Fibroblast of skin of right biceps (primary cell): Measurements from ENCODE around the gene PYDC1.
"Not testable (repeated sequence)": the region's sequence is repeated elsewhere in the genome, so short reads cannot be mapped to it uniquely, and the experiment has no call there.

Experiments used
- DNase-seq: peaks from one replicate; pipeline ENCODE4 v3.0.0-alpha.2; 2013

The PYDC1 gene

DNA sequence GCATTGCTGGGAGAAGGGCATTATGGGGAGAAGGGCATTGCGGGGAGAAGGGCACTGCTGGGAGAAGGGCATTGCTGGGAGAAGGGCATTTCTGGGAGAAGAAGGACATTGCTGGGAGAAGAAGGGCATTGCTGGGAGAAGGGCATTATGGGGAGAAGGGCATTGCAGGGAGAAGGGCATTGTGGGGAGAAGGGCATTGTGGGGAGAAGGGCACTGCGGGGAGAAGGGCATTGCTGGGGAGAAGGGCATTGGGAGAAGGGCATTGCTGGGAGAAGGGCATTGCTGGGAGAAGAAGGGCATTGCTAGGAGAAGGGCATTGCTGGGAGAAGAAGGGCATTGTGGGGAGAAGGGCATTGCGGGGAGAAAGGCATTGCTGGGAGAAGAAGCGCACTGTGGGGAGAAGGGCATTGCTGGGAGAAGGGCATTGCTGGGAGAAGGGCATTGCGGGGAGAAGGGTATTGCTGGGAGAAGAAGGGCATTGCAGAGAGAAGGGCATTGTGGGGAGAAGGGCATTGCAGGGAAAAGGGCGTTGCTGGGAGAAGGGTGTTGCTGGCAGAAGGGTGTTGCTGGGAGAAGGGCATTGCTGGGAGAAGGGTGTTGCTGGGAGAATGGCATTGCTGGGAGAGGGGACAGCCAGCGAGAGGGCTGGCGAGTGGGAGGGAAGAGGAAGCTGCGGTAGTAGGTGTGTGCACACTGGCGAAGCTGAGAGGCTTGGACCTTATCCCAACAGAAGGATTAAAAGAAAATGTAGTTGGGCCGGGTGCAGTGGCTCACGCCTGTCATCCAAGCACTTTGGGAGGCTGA, 4.6 kb upstream of the PYDC1 start:
- DNase-seq = no peak

DNA sequence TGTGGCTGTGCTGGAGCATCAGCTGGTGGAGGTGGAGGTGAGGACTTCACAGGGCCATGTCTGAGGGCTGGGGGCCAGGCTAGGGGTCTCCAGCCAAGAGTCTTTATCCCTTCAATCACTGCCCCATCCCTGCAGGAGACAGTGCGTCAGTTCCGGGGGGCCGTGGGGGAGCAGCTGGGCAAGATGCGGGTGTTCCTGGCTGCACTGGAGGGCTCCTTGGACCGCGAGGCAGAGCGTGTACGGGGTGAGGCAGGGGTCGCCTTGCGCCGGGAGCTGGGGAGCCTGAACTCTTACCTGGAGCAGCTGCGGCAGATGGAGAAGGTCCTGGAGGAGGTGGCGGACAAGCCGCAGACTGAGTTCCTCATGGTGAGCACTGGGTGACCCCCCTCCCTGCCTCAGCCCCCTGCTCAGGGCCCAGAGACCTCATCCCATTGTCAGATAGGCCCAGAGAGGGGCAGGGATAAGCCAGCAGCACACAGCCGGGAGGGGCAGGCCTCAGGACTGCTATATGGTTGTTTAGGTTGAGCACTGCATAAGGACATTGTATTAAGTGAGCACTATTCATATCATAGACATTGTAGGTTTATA, 2.3 kb upstream of the PYDC1 start:
- no peak for DNase-seq

GRCh38 chr16:31217136-31217530, 198 bp upstream of the PYDC1 start:
- DNase-seq = no peak

DNA sequence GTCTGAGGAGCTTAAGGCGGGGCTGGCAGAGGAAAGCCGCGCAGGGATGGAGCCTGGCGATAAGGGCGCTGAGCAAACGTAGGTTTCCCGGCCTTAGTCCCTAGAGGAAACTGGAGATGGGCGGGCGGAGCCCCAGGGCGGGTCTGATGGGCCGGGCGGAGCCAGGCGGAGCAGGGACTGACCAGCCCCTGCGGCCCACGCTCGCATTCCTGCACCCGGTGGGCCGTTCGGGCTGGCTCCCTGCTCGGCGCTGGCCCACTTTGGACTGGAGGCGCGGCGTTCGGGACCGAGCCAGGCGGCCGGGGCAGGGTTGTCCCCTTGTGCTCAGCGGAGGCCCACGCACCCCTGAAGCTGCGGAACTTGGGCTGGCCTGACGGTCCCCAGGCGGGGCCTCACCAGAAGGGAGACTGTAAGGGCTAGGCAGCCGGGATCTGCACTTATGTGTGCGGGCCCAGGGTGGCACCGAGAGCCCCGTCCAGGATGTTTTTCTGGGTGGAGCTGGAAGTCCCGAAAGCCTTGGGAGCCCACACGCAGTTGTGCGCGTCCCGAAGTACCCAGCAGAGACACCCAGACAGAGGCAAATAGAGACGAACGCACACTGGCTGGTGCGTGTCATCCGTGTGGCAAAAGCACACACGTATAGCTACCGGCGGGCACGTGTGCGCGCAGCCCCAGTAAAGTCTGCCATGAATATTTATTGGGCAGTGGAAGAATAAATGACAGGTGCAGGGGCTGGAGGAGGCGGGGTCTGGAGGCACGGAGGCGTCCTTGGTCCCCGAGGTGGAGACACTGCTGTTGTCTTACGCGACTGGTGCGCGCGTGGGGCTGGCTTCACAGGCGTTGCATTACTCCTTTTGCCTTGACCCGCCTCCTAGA, 1.4 kb downstream of the PYDC1 start:
- peak; percentile 33 for DNase-seq

GRCh38 chr16:31214708-31215286, 2.1 kb downstream of the PYDC1 start:
- no peak for DNase-seq

DNA sequence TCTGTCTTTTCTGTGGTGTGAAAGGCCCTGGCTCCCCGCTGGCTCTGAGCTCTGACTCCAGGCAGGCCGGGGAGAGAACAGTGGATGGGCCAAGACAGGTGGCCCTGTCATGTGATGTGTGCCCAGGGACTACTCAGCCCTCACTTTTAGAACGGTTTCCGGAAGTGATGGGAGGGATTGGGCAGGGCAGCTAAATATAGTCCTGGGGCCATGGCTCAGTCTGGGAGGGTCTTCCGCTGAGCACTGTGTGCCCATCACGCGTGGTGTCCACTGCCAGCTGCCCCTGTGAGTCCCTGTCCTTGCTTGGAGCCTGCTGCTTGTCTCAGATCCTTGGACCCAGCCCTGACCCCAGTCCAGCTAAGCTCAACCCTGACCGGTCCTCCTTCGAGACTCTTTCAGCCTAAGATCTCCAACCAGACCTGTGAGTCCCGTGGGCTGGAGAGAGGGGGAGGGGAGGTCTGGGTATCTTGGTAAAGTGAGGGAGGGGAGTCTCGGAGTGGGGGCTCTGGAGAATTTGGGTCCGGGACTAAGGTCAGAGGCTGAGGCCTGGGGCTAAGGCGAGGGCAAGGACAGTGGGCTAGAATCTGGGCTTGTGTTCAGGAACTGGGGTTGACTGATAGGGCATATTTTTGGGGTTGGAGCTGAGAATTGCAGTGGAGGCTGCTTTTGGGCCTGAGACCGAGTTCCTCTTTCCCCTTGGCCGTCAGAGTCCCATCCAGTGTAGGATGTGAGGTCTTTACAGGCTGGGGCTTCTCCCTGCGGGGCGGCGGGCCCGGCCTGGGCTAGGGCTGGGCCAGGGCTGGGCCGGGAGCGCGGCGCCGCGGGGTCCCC, 2.8 kb downstream of the PYDC1 start, which contains the start of gene TRIM72:
Gene TRIM72, plus strand, starts transcription at position 243 of the 831 bp plus-strand sequence. CDS start 620 bp downstream, outside the sequence.
- DNase-seq = no peak

DNA sequence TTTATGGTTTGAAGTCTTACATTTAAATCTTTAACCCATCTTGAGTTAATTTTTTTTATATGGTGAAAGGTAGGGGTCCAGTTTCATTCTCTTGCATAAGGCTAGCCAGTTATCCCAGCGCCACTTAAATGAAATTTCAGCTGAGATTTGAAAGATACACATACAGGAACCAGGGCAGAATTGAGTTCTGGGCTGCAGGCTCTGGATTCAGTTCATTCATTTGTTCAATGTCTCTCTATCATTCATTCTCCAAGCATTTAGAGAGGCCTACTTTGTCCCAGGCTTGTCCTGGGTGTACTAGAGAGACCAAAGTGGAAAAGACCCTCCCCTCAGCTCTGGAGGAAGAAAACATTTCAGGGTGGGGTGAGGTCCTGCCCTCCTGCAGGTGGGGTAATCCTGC, 3.6 kb downstream of the PYDC1 start:
- no peak for DNase-seq

DNA sequence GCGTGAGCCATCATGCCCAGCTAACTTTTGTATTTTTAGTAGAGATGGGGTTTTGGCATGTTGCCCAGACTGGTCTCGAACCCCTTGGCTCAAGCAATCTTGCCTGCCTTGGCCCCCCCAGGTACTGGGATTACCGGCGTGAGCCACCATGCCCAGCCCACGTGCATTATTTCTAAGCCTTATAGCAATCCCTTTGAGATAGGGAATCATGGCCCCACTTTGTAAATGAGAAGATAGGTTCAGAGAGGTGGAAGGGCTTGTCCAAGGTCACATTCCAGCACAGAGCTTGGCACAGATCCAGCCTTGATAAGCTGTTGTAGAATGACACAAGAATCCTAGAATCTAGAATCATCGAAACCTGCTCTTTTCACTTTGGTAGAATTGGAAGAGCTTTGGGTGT, 10.2 kb downstream of the PYDC1 start:
- DNase-seq = no peak

GRCh38 chr16:31204871-31205666, 11.9 kb downstream of the PYDC1 start:
- DNase-seq = no peak

- DNase-seq = peak; percentile 30
Observed at GRCh38 chr16:31202414-31203375, 14.2 kb downstream of the PYDC1 start, which contains the start of gene PYCARD. Gene PYCARD (minus strand): TSS chr16:31202760. CDS start chr16:31202690, 70 bp downstream.

DNA sequence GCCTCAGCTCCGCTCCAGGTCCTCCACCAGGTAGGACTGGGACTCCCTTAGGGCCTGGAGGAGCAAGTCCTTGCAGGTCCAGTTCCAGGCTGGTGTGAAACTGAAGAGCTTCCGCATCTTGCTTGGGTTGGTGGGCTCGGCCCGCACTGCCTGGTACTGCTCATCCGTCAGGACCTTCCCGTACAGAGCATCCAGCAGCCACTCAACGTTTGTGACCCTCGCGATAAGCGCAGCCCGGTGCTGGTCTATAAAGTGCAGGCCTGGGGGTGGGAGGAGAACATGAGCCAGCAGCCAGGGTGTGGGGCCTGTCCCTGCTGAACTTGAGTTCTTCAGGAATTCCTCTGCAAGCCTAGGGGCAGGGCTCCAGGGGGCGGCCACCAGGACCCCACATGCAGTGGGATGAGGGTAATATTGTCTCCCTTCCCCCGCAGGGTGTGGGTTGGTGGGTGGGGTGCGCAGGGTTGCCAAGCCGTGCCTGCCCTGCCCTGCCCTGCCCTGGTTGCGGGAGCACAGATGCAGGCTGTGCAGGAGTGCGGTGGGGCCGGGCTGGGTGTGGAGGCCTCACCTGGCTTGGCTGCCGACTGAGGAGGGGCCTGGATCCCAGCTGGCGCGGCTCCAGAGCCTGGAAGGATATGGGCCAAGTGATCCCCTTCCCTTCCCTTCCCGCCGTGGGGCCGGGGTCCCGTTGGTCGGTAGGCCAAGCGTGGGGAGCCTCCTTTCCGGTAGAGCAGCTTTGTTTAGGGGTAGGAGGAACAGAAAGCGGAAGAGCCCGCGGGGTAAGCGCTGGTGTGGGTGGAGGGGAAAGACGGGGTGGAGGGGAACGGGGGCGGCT, 15.1 kb downstream of the PYDC1 start:
- DNase-seq = peak; percentile 31

- peak; percentile 31 for DNase-seq
Observed at GRCh38 chr16:31200821-31201568, 15.9 kb downstream of the PYDC1 start.

GRCh38 chr16:31200111-31200510, 16.8 kb downstream of the PYDC1 start:
- not testable (repeated sequence) for DNase-seq

DNA sequence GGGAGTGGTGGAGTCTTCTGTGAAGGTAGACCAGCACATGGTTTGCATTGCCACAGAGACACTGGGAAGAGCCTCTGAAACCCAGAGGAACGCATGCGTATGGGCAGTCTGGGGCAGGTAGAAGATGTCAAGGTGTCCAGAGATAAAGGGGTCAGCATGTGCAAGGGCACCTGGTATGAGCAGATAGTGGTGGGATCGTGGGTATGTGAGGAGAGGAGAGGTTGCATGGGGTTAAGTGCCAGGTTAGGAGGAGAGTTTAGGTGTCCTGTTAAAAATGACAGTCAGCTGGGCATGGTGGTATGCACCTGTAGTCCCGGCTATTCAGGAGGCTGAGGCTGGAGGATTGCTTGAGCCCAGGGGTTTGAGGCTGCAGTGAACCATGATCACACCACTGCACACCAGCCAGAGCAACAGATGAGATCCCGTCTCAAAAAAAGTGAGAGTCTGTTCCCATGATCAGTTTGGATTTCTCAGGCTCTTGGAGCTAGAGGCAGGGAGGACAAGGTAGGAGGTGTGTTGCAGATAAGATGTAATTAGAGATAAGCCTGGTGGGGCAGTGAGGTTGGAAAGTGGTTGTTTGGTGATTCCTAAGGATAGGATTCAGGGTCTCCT, 17.4 kb downstream of the PYDC1 start:
- no peak for DNase-seq

GRCh38 chr16:31198207-31198882, 18.6 kb downstream of the PYDC1 start:
- no peak for DNase-seq

DNA sequence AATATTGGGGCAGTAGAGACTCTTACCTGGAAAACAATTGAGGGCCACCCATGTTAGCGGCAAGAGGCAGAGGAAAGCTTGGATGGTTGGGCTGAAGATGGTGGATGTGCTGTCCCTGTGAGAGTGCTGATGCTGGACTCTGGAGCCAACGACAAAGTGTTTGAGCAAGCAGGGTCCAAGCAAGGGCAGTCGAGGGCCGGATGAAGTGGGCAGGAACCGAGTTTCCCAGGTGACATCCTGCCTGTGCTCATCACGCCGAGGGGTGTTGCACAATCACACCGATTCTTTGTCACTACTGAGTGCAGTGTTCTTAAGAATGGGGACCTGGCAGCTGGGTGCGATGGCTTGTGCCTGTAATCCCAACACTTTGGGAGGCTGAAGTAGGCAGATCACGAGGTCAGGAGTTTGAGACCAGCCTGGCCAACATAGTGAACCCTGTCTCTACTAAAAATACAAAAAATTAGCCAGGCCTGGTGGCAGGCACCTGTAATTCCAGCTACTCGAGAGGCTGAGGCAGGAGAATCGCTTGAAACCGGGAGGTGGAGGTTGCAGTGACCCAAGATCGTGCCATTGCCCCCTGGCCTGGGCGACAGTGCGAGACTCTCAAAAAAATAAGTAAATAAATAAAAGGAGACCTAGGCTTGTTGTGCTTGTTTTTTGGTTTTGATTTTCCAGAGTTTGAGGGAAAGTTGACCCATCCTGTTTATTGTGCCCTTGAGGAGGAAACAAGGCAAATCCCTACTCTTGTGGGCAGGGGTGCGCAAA, 20.4 kb downstream of the PYDC1 start:
- DNase-seq = no peak
